Esophagus muscularis mucosa (tissue), 3 donors: ENCODE results near the gene CRACDL.

Experiments
- POLR2AphosphoS5 ChIP-seq, 2 donors: sonication (generic); formaldehyde crosslinking; IDR thresholded peaks; one replicate each; pipeline ENCODE4 v1.6.1; 2017; ENCODE audit warnings: antibody characterized with exemption in 2 of 2
- TF ChIP-seq, protein P1 (sequence below), 3 experiments: fragments of 200-600 bp in 2 of 3; fragments of 450-650 bp in 1 of 3; sonication (generic) in 2 of 3; IDR thresholded peaks; one replicate each; pipeline ENCODE4 v1.5.1; 2017 to 2019; ENCODE audit warnings: antibody characterized with exemption in 3 of 3, mild to moderate bottlenecking in 2 of 3, moderate library complexity in 1 of 3

DNA sequence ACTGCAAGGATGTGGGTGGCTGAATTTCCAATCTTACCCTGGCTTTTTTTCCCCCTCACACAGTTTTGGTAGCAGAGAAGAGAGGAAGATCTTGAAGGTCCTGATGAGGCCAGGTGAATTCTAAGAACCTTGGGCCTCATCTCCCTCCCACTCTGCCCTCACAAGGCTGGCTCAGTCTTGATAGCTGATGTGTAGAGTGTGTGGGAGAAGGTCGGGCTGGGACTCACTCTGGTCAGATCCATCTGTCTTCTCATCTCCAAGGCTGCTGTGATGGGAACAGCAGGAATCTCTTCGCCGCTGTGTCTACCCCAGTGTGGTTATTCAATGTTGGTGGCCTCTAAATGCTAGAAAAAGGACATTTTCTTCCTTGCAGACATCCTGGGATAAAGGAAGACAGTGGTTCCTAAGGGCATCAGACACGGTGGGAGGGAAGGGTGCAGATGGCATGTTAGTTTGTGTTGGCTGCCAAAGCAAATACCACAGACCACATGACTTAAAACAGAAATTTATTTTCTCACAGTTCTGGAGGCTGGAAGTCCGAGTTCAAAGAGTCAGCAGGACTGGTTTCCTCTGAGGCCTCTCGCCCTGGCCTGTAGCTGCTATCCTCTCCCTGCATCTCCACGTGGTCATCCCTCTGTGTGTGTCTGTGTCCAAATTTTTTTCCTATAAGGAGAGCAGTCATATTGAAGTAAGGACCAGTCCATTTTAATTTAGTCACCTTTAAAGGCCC lies 167.5 kb downstream of the CRACDL start:
- TF ChIP-seq, protein P1, sequence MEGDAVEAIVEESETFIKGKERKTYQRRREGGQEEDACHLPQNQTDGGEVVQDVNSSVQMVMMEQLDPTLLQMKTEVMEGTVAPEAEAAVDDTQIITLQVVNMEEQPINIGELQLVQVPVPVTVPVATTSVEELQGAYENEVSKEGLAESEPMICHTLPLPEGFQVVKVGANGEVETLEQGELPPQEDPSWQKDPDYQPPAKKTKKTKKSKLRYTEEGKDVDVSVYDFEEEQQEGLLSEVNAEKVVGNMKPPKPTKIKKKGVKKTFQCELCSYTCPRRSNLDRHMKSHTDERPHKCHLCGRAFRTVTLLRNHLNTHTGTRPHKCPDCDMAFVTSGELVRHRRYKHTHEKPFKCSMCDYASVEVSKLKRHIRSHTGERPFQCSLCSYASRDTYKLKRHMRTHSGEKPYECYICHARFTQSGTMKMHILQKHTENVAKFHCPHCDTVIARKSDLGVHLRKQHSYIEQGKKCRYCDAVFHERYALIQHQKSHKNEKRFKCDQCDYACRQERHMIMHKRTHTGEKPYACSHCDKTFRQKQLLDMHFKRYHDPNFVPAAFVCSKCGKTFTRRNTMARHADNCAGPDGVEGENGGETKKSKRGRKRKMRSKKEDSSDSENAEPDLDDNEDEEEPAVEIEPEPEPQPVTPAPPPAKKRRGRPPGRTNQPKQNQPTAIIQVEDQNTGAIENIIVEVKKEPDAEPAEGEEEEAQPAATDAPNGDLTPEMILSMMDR (IDR thresholded peaks at IDR 0.05) = no peak
- TF ChIP-seq POLR2AphosphoS5 (IDR thresholded peaks at IDR 0.05) = no peak
